Measurements from ENCODE around the gene PGPEP1. TPM values are rescaled to one million over a fixed set of nuclear protein-coding genes. Genes with fewer than 3 reads are reported as not detected.
"Not testable (repeated sequence)": the region's sequence is repeated elsewhere in the genome, so short reads cannot be mapped to it uniquely, and the experiment has no call there.

The PGPEP1 gene
- total RNA-seq, 4 donors from 2014 or later = 23.5 to 44.0 (median 27.9) TPM

DNA sequence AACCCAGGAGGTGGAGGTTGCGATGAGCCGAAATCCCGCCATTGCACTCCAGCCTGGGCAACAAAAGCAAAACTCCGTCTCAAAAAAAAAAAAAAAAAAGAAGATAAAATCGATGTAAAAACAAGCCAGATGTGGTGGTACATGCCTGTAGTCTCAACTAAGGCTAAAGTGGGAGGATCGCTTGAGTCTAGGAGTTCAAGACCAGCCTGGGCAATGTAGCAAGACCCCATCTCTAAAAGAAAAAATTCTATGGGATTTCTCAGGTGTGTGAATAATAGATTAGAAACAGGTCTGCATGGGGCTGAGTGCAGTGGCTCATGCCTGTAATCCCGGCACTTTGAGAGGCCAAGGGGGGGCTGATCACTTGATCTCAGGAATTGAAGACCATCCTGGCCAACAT lies 11.1 kb downstream of the PGPEP1 start:
- WGBS, 2 donors = 92 to 94% methylated on average over 7 of the region's 7 CpGs
- intact Hi-C loops (cut with DNase I) = loop anchor here (5.0 kb wide), 1 partner anchor 61 kb away; no protein-coding TSS in a partner anchor

GRCh38 chr19:18353378-18354005 lies 13.1 kb downstream of the PGPEP1 start:
- Histone ChIP-seq H3K27me3 (no peaks in the 10 kb centered on the region), H3K36me3 (peaks cover 21 to 22% of the 10 kb centered on the region in 2 donors), H3K27ac (no peak overlapping the region), H3K4me1 (no peaks in the 10 kb centered on the region), H3K9me3 (no peaks in the 10 kb centered on the region), H3K4me3 (replicated peaks in 1 of 3) (no peak overlapping the region)
- TF ChIP-seq POLR2A (IDR thresholded peaks at IDR 0.05) (no peak), CTCF (IDR thresholded peaks at IDR 0.05) (no peak)
- intact Hi-C loops (cut with DNase I) = loop anchor here (5.0 kb wide), 1 partner anchor 59 kb away; no protein-coding TSS in a partner anchor
- 97 to 98% methylated on average over 8 of the region's 8 CpGs for WGBS, 2 donors
- no peak for DNase-seq

More for the DNA sequence above, 11.1 kb downstream of the PGPEP1 start:
- TF ChIP-seq CTCF (IDR thresholded peaks at IDR 0.05) (no peak), POLR2A (IDR thresholded peaks at IDR 0.05) (no peak)
- peaks cover 8 to 9% of the 10 kb centered on the region in 2 donors for H3K36me3 ChIP-seq
- no peak overlapping the region for H3K27ac ChIP-seq
- no peaks in the 10 kb centered on the region for H3K4me1 ChIP-seq
- H3K4me3 ChIP-seq (replicated peaks in 1 of 3) = no peak overlapping the region
- DNase-seq = no peak
- H3K9me3 ChIP-seq = no peaks in the 10 kb centered on the region
- H3K27me3 ChIP-seq = no peaks in the 10 kb centered on the region

DNA sequence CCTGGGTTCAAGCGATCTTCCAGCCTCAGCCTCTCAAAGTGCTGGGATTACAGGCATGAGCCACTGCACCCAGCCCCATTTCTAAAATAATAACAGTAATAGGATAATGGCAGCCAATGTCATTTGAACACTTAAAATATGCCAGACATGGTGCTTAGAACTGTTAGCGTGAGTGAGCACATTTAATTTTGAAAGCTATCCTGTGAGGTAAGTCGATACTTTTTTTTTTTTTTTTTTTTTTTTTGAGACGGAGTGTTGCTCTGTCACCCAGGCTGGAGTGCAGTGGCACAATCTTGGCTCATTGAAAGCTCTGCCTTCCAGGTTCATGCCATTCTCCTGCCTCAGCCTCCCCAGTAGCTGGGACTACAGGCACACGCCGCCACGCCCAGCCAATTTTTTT lies 14.3 kb downstream of the PGPEP1 start:
- WGBS, 2 donors = 95 to 97% methylated on average over 7 of the region's 7 CpGs
- H3K27ac ChIP-seq; H3K4me3 ChIP-seq (replicated peaks in 1 of 3); H3K4me1 ChIP-seq; DNase-seq; H3K27me3 ChIP-seq; H3K9me3 ChIP-seq: not testable (repeated sequence)
- H3K36me3 ChIP-seq = peaks cover 21 to 22% of the 10 kb centered on the region in 2 donors
- intact Hi-C loops (cut with DNase I) = loop anchor here (5.0 kb wide), 1 partner anchor 58 kb away; no protein-coding TSS in a partner anchor

DNA sequence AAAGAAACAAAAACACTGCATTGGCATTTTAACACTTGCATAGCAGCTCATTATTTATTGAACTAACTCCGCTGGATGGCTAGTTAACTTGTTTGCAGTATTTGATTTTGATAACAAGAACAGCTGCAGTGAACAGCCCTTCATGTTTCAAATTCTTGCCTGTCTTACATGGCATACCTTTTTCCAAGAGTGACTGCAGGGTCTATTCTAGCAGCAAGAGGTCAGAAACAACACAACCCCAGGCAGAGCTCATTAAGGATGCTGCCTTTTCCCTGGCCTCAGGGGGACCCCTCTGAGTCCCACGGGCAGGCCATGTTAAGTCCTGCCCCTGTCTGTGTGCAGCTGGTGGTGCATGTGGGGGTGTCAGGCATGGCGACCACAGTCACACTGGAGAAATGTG lies 16.6 kb downstream of the PGPEP1 start:
- Histone ChIP-seq H3K27ac (no peak overlapping the region), H3K9me3 (no peaks in the 10 kb centered on the region), H3K27me3 (no peaks in the 10 kb centered on the region), H3K36me3 (peaks cover 22 to 27% of the 10 kb centered on the region in 2 donors), H3K4me1 (no peaks in the 10 kb centered on the region), H3K4me3 (replicated peaks in 1 of 3) (no peak overlapping the region)
- intact Hi-C loops (cut with DNase I) = no loop called here
- WGBS, 2 donors = 87 to 96% methylated on average over 3 of the region's 3 CpGs
- DNase-seq = no peak
- TF ChIP-seq CTCF (IDR thresholded peaks at IDR 0.05) = no peak
- no peak for TF ChIP-seq POLR2A (IDR thresholded peaks at IDR 0.05)

- DNase-seq = no peak
- TF ChIP-seq CTCF (IDR thresholded peaks at IDR 0.05) = no peak
- no peak for TF ChIP-seq POLR2A (IDR thresholded peaks at IDR 0.05)
- 96 to 98% methylated on average over 8 of the region's 8 CpGs for WGBS, 2 donors
- intact Hi-C loops (cut with DNase I) = no loop called here
- Histone ChIP-seq H3K36me3 (peaks cover 12 to 19% of the 10 kb centered on the region in 2 donors), H3K4me3 (replicated peaks in 1 of 3) (no peak overlapping the region), H3K4me1 (peaks cover 11 to 24% of the 10 kb centered on the region in 2 donors), H3K27me3 (no peaks in the 10 kb centered on the region), H3K27ac (no peak overlapping the region), H3K9me3 (no peaks in the 10 kb centered on the region)
Measured at GRCh38 chr19:18361646-18362045, 21.2 kb downstream of the PGPEP1 start.
